Stimulated activated naive CD8-positive, alpha-beta T cell treated with anti-CD3 and anti-CD28 coated beads, Interleukin-15, Interleukin-2, amounts not matched to agents 100 ng/mL and 50 ng/mL, for 24 hours (primary cell): ENCODE results near the gene LYAR.
A peak's percentile ranks its signal among the peaks of the same experiment; 100 is the strongest.

Experiments
- H3K27ac Mint-ChIP-seq: one replicate; pipeline ENCODE4 v1.8.0; 2021; ENCODE audit warnings: mild to moderate bottlenecking, mixed read lengths
- H3K27me3 Mint-ChIP-seq: one replicate; pipeline ENCODE4 v1.8.0; 2021; ENCODE audit warnings: mixed read lengths
- H3K36me3 Mint-ChIP-seq: one replicate; pipeline ENCODE4 v1.8.0; 2021; ENCODE audit warnings: low read depth, mixed read lengths
- H3K4me1 Mint-ChIP-seq: one replicate; pipeline ENCODE4 v1.8.0; 2021; ENCODE audit warnings: low read depth, mixed read lengths
- H3K4me3 Mint-ChIP-seq: one replicate; pipeline ENCODE4 v1.8.0; 2021; ENCODE audit warnings: mild to moderate bottlenecking, mixed read lengths
- H3K9me3 Mint-ChIP-seq: one replicate; pipeline ENCODE4 v1.8.0; 2021; ENCODE audit warnings: mixed read lengths

Gene LYAR

GRCh38 chr4:4296283-4296846 lies 6.4 kb upstream of the LYAR start:
- Mint-ChIP-seq H3K27me3 (no peaks in the 10 kb centered on the region), H3K27ac (no peak overlapping the region), H3K9me3 (no peaks in the 10 kb centered on the region), H3K36me3 (peaks cover 23% of the 10 kb centered on the region), H3K4me1 (peaks cover 15% of the 10 kb centered on the region), H3K4me3 (no peak overlapping the region)

GRCh38 chr4:4293279-4293678 lies 3.3 kb upstream of the LYAR start:
- H3K27me3 Mint-ChIP-seq = no peaks in the 10 kb centered on the region
- H3K4me3 Mint-ChIP-seq = no peak overlapping the region
- H3K36me3 Mint-ChIP-seq = peaks cover 30% of the 10 kb centered on the region
- peaks cover 31% of the 10 kb centered on the region for H3K4me1 Mint-ChIP-seq
- H3K9me3 Mint-ChIP-seq = no peaks in the 10 kb centered on the region
- H3K27ac Mint-ChIP-seq = no peak overlapping the region

GRCh38 chr4:4289597-4289940 lies 385 bp downstream of the LYAR start:
- H3K4me1 Mint-ChIP-seq = peaks cover 44% of the 10 kb centered on the region
- peak overlapping the region; percentile 93 for H3K4me3 Mint-ChIP-seq
- H3K27ac Mint-ChIP-seq = peak overlapping the region; percentile 87
- no peaks in the 10 kb centered on the region for H3K9me3 Mint-ChIP-seq
- no peaks in the 10 kb centered on the region for H3K27me3 Mint-ChIP-seq
- H3K36me3 Mint-ChIP-seq = peaks cover 41% of the 10 kb centered on the region

- peaks cover 46% of the 10 kb centered on the region for H3K36me3 Mint-ChIP-seq
- peak overlapping the region; percentile 87 for H3K27ac Mint-ChIP-seq
- H3K4me3 Mint-ChIP-seq = peak overlapping the region; percentile 93
- no peaks in the 10 kb centered on the region for H3K27me3 Mint-ChIP-seq
- H3K4me1 Mint-ChIP-seq = peaks cover 43% of the 10 kb centered on the region
- no peaks in the 10 kb centered on the region for H3K9me3 Mint-ChIP-seq
Observed at GRCh38 chr4:4289055-4289454, 899 bp downstream of the LYAR start.

GRCh38 chr4:4288098-4288497 lies 1.9 kb downstream of the LYAR start:
- peaks cover 53% of the 10 kb centered on the region for H3K36me3 Mint-ChIP-seq
- H3K4me1 Mint-ChIP-seq = peaks cover 39% of the 10 kb centered on the region
- H3K4me3 Mint-ChIP-seq = peak overlapping the region; percentile 65
- no peaks in the 10 kb centered on the region for H3K27me3 Mint-ChIP-seq
- no peak overlapping the region for H3K27ac Mint-ChIP-seq
- H3K9me3 Mint-ChIP-seq = no peaks in the 10 kb centered on the region

- H3K27ac Mint-ChIP-seq = no peak overlapping the region
- H3K27me3 Mint-ChIP-seq = no peaks in the 10 kb centered on the region
- H3K9me3 Mint-ChIP-seq = no peaks in the 10 kb centered on the region
- peaks cover 27% of the 10 kb centered on the region for H3K4me1 Mint-ChIP-seq
- H3K36me3 Mint-ChIP-seq = peaks cover 73% of the 10 kb centered on the region
- no peak overlapping the region for H3K4me3 Mint-ChIP-seq
Observed at GRCh38 chr4:4284827-4285618, 4.9 kb downstream of the LYAR start.

GRCh38 chr4:4281787-4282186 lies 8.2 kb downstream of the LYAR start:
- Mint-ChIP-seq H3K27ac (peak overlapping the region; percentile 2), H3K36me3 (peaks cover 74% of the 10 kb centered on the region), H3K4me1 (peaks cover 5% of the 10 kb centered on the region)

GRCh38 chr4:4277531-4277930 lies 12.4 kb downstream of the LYAR start:
- Mint-ChIP-seq H3K27me3 (no peaks in the 10 kb centered on the region), H3K4me3 (no peak overlapping the region), H3K9me3 (no peaks in the 10 kb centered on the region), H3K4me1 (no peaks in the 10 kb centered on the region), H3K27ac (no peak overlapping the region), H3K36me3 (peaks cover 73% of the 10 kb centered on the region)

More at GRCh38 chr4:4281787-4282186, 8.2 kb downstream of the LYAR start:
- no peaks in the 10 kb centered on the region for H3K9me3 Mint-ChIP-seq
- no peak overlapping the region for H3K4me3 Mint-ChIP-seq
- H3K27me3 Mint-ChIP-seq = no peaks in the 10 kb centered on the region

- no peak overlapping the region for H3K4me3 Mint-ChIP-seq
- no peak overlapping the region for H3K27ac Mint-ChIP-seq
- H3K4me1 Mint-ChIP-seq = peaks cover 9% of the 10 kb centered on the region
- H3K27me3 Mint-ChIP-seq = no peaks in the 10 kb centered on the region
- peaks cover 70% of the 10 kb centered on the region for H3K36me3 Mint-ChIP-seq
- no peaks in the 10 kb centered on the region for H3K9me3 Mint-ChIP-seq
Observed at GRCh38 chr4:4274226-4274625, 15.7 kb downstream of the LYAR start.

- H3K27me3 Mint-ChIP-seq = no peaks in the 10 kb centered on the region
- H3K27ac Mint-ChIP-seq = no peak overlapping the region
- peaks cover 80% of the 10 kb centered on the region for H3K36me3 Mint-ChIP-seq
- H3K4me1 Mint-ChIP-seq = peaks cover 15% of the 10 kb centered on the region
- no peaks in the 10 kb centered on the region for H3K9me3 Mint-ChIP-seq
- no peak overlapping the region for H3K4me3 Mint-ChIP-seq
Observed at GRCh38 chr4:4271912-4272311, 18.0 kb downstream of the LYAR start.

GRCh38 chr4:4270529-4270928 lies 19.4 kb downstream of the LYAR start:
- Mint-ChIP-seq H3K4me3 (no peak overlapping the region), H3K36me3 (peaks cover 78% of the 10 kb centered on the region), H3K9me3 (no peaks in the 10 kb centered on the region), H3K27me3 (no peaks in the 10 kb centered on the region), H3K4me1 (peaks cover 15% of the 10 kb centered on the region), H3K27ac (peak overlapping the region; percentile 11)

- H3K36me3 Mint-ChIP-seq = peaks cover 73% of the 10 kb centered on the region
- peak overlapping the region; percentile 70 for H3K27ac Mint-ChIP-seq
- peak overlapping the region; percentile 34 for H3K4me3 Mint-ChIP-seq
- peaks cover 15% of the 10 kb centered on the region for H3K4me1 Mint-ChIP-seq
- H3K9me3 Mint-ChIP-seq = no peaks in the 10 kb centered on the region
- no peaks in the 10 kb centered on the region for H3K27me3 Mint-ChIP-seq
Observed at GRCh38 chr4:4269856-4270255, 20.1 kb downstream of the LYAR start.

GRCh38 chr4:4269331-4269731 lies 20.6 kb downstream of the LYAR start:
- Mint-ChIP-seq H3K9me3 (no peaks in the 10 kb centered on the region), H3K4me1 (peaks cover 15% of the 10 kb centered on the region), H3K4me3 (peak overlapping the region; percentile 34), H3K36me3 (peaks cover 67% of the 10 kb centered on the region), H3K27ac (peak overlapping the region; percentile 70), H3K27me3 (no peaks in the 10 kb centered on the region)

- Mint-ChIP-seq H3K27me3 (no peaks in the 10 kb centered on the region), H3K27ac (peak overlapping the region; percentile 70), H3K4me3 (peak overlapping the region; percentile 24), H3K9me3 (no peaks in the 10 kb centered on the region), H3K36me3 (peaks cover 63% of the 10 kb centered on the region), H3K4me1 (peaks cover 15% of the 10 kb centered on the region)
Observed at GRCh38 chr4:4268776-4269175, 21.2 kb downstream of the LYAR start.

GRCh38 chr4:4267981-4268380 lies 22.0 kb downstream of the LYAR start:
- H3K36me3 Mint-ChIP-seq = peaks cover 55% of the 10 kb centered on the region
- peak overlapping the region; percentile 49 for H3K27ac Mint-ChIP-seq

More at GRCh38 chr4:4267981-4268380, 22.0 kb downstream of the LYAR start:
- no peaks in the 10 kb centered on the region for H3K9me3 Mint-ChIP-seq
- peaks cover 15% of the 10 kb centered on the region for H3K4me1 Mint-ChIP-seq
- H3K4me3 Mint-ChIP-seq = no peak overlapping the region
- no peaks in the 10 kb centered on the region for H3K27me3 Mint-ChIP-seq
